GM12801 (cell line): ENCODE measurements around the gene ELP4.

ENCODE experiments used
- TF ChIP-seq, protein P1 (sequence below): IDR thresholded peaks from one replicate; pipeline ENCODE4 v1.5.1; 2011; ENCODE audit warnings: control low read depth; ENCODE audit not compliant: insufficient read length; ENCODE audit errors: extremely low read depth

ELP4 gene

DNA sequence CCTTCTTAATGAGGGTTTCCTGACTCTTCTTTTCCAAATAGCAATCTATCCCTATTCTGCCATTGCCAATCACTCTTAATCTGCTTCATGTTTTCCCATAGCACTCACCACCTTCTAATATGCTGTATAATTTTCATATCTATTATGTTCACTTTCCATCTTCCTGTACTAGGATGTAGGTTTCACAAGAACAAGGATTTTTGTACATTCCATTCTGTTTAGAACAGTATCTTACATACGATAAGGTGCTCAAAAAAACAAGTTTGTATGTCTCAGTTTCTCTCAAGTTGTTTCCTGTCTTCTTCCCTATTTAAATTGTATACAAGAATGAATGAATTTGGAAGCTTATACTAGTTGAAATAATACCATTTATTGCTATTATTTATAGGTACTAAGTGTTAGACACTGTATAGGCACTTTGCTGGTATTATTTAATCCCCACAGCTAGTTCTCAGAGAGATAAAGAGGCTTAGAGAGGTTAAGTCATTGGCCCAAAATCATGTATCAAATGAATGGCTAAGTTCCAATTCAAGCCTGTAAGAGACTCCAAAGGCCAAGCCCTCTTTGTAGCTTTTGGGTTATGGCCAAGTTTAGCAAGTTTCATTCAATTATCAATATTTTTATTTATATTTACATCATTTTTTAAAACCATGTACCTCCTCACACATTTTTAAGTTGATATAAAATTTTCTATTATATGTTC is 166.9 kb downstream of the ELP4 start:
- TF ChIP-seq, protein P1, sequence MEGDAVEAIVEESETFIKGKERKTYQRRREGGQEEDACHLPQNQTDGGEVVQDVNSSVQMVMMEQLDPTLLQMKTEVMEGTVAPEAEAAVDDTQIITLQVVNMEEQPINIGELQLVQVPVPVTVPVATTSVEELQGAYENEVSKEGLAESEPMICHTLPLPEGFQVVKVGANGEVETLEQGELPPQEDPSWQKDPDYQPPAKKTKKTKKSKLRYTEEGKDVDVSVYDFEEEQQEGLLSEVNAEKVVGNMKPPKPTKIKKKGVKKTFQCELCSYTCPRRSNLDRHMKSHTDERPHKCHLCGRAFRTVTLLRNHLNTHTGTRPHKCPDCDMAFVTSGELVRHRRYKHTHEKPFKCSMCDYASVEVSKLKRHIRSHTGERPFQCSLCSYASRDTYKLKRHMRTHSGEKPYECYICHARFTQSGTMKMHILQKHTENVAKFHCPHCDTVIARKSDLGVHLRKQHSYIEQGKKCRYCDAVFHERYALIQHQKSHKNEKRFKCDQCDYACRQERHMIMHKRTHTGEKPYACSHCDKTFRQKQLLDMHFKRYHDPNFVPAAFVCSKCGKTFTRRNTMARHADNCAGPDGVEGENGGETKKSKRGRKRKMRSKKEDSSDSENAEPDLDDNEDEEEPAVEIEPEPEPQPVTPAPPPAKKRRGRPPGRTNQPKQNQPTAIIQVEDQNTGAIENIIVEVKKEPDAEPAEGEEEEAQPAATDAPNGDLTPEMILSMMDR, result no peak

DNA sequence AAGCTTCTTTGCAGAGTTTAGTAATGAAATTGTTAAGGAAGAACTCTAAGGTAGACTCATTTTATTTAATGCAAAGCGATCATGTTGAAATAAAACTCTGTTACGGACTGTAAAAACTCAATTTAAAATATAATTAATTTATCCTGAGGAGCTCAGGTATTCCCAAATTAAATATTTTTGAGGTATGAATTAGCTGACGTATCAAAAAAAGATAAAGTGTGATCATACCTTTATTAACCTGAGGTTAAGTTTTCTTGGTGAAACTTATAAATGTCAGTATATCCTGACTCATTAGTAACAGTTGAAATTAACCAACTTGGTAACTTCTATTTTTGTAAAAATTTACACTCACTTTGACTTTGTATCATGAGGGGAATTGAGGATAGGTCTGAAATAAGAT is 171.2 kb downstream of the ELP4 start:
- TF ChIP-seq, protein P1, result no peak

DNA sequence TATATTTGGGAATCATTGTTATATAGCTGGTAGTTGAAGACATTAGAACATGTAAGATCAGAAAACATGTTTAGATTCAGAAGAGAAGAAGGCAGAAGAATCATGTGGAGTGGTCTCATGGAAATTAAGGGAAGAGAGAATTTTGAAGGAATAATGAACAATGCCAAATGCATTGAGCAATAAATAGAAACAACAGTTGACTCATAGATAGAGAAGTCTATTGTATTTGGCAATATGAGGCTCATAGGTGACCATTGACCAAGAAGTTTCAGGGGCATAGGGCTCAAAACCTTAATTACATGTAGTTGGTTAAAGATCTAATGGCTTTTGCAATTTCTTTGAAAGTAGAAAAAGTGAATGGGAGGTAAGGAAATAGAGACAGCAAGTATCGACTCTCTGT is 177.7 kb downstream of the ELP4 start:
- TF ChIP-seq, protein P1, result no peak

DNA sequence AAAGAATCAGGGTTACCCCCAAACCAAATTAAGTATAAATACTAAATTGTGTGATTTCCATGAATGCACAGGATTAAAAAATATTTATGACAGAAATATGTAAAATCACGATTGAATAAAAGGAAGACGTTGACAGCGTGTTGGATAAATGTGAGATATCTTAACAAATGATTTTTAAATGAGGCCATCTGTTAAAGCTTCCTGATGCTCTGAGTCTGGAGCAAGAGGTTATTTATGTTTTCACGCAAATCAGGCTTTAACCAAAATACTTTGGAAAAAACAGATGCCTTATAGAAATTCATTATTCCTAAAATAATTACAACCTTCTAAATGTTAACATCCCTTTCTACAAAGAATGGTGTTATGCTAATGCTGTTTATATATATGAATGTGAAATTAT is 178.3 kb downstream of the ELP4 start:
- TF ChIP-seq, protein P1, result no peak

DNA sequence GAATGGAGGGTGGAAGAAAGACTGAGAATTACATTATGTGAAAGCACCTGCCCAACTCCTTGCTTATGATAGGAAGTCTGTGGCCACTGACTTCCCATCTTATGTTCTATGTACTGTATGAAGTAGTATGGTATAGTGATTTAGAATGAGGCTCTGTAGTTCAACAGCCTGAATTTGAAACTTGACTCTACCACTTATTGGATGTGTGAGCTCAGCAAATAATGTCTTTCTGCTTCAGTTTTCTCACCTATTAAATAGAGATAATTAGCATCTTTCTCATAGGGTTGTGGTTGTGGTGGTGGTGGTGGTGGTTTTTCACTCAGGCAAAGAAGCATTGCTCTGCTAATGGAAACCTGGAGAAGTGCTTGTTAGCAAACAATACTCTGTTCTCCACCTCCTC is 180.0 kb downstream of the ELP4 start:
- TF ChIP-seq, protein P1, result no peak

DNA sequence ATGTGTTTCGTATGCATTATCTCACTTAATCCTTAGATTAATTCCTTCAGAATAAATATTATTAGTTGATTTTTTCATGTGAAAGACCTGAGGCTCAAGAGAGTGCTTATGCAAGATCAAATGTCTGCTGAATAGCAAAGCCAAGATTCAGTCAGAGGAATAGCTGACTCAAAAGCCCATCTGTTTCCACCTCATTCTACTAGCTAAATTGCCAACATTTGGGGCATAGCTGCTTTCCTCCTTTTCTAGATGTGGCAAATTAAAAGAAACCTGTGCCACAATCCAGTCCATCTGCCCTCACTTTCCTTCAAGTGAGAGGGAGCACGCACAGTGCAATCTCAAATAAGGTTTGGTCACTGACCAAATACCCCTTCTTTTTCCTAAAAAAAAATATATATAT is 180.5 kb downstream of the ELP4 start:
- TF ChIP-seq, protein P1, result no peak

DNA sequence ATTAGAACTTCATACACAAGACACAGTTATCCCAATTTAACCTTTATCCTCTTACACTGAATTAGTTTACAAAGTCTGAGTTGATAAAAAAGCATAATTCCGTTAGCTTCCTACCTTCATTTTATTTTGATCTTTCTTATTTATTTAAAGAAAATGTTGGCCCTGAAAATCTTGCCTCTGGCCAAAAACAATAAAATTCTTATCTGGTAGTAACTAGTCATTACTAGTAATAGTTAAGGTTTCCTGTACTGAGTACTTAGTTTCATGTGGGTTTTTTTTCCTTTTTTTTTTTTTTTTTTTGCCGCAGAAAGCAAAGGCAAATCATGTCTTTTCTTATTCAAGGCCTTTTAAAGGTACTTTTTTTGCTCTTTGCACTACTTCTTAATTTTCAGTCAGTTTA is 180.9 kb downstream of the ELP4 start:
- TF ChIP-seq, protein P1, result no peak

DNA sequence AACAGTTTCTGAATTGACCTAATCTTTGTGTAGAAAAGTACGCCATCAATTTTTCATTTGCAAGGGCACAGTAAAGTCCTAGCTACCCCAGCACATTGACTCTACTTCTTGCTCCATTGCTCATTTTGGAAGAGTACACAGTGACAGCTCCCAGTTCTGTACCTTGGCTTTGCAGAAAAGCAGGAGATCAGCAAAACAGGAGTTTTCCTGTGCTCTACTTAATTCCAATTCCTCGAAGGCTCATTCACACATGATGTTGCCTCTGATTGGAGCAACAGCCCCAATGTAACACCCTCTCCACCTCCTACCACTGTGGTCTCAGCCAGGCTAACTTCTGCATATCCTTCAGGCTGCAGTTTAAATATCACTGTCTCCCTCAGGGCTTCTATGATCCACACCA is 182.9 kb downstream of the ELP4 start:
- TF ChIP-seq, protein P1, result no peak
